Activated T-cell treated with anti-CD3 and anti-CD28 coated beads for 1 hour (primary cell): Measurements from ENCODE around the gene TBC1D3B.
"Not testable (repeated sequence)": the region's sequence is repeated elsewhere in the genome, so short reads cannot be mapped to it uniquely, and the experiment has no call there.

Experiments
- DNase-seq: peaks from one replicate; pipeline ENCODE4 v3.0.0-alpha.2; 2020; ENCODE audit warnings: low read depth

TBC1D3B gene

GRCh38 chr17:36128411-36128978 is 47.9 kb downstream of the TBC1D3B start:
- DNase-seq = no peak

DNA sequence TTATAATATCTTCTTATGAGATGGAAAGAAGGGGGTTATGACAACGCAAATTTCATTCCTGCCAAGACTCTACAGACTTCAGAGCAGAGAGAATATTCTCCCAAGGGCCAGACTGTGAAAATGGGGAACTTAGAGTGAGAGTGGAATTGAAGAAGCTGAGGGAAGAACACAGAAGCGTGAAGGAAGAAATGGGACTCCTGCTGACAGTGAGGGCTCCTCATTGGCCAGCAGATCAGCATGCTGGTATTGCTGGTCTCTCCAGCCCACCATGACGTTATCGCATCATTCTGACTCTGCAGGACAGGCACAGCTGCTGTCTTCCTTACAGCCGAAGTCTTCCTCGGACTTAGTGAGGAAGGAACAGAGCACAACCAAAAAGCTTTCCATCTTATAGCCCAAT is 48.5 kb downstream of the TBC1D3B start:
- DNase-seq = no peak

DNA sequence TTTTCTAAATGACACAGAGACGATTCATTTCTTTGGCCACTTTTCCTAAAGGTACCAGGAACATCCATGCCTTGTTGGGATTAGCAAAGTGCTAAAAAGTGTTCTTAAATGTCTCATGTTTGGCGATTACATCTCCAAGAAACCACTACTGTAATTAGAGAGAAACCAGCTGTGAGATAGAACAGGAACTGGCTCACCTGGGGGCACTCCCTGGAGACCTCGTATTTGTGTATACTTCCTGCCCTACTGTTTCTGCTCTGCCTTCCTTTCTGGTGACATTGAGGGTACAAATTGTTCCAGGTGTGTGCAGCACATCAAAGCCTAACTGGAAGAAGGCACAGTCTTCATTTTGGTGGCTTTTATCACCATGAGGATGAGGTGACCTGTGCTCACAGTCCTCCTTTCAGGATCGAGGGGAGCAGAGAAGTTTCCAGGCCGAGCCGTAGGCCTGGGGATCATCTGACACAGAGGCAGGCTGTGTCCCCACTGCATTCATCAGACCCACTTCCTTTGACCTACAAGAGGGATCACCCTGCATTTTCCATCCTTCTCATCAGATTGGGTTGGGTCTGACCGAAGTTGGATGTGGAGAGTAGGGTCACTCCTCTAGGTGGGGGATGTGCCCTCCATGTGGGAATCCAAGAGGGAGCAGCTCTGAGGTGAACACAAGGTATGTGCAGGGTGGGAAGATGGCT is 49.1 kb downstream of the TBC1D3B start:
- no peak for DNase-seq

- DNase-seq = no peak
Observed at GRCh38 chr17:36124879-36125824, 51.3 kb downstream of the TBC1D3B start.

DNA sequence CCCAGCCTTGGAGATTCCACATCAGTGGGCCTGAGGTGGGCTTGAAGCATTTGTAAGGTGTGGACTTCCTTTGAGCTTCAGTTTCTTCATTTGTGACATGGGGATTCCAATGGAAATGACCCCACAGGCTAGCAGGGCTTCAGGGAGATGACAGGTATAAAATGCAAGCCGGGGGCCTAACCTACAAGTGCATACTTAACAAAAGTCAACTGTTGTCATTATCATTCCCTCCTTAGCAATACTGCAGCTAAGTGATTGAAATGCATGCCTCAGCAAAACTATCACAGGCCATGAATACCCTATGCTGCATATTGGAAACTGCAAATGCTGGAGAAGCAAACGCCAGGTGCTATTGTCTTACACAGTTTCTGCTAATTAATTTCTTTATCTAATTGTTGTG is 53.0 kb downstream of the TBC1D3B start:
- DNase-seq = no peak

GRCh38 chr17:36121099-36121498 is 55.3 kb downstream of the TBC1D3B start:
- not testable (repeated sequence) for DNase-seq

- no peak for DNase-seq
Observed at GRCh38 chr17:36120221-36120620, 56.2 kb downstream of the TBC1D3B start.

DNA sequence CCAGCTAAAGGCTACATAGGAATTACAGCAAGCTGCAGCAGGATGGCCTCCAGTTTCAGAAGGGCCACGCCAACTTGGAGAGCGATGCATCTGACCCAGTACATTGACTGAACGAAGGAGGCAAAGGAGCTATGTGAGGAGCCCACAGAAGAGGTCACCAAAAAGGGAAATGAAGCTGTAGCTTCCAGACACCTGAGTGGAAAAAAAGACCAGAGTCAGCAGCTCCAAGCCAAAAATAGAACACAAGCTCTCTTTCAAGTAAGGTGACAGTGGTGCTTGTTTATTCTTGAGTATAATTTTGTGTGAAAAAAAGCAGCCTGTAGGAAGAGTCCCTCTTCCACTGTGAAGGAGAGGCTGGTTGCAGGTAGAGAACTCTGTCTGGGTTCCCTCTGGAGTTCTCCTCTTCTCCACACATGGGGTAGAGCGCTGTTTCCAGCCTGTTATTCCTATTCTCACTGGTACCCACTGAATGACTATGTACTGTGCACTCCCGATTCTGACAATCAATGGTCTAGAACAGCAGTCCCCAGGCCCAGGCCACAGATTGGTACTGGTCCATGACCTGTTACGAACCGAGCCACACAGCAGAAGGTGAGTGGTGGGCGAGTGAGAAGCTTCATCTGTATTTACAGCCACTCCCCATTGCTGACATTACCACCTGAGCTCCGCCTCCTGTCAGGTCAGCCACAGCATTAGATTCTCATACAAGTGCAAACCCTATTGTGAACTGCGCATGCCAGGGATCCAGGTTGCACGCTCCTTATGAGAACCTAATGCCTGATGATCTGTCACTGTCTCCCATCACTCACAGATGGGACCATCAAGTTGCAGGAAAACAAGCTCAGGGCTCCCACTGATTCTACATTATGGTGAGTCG is 57.7 kb downstream of the TBC1D3B start:
- no peak for DNase-seq

GRCh38 chr17:36117505-36118382 is 58.7 kb downstream of the TBC1D3B start:
- no peak for DNase-seq
